ENCODE results near the gene BCAN.
"Not testable (repeated sequence)": the region's sequence is repeated elsewhere in the genome, so short reads cannot be mapped to it uniquely, and the experiment has no call there.

The BCAN gene

DNA sequence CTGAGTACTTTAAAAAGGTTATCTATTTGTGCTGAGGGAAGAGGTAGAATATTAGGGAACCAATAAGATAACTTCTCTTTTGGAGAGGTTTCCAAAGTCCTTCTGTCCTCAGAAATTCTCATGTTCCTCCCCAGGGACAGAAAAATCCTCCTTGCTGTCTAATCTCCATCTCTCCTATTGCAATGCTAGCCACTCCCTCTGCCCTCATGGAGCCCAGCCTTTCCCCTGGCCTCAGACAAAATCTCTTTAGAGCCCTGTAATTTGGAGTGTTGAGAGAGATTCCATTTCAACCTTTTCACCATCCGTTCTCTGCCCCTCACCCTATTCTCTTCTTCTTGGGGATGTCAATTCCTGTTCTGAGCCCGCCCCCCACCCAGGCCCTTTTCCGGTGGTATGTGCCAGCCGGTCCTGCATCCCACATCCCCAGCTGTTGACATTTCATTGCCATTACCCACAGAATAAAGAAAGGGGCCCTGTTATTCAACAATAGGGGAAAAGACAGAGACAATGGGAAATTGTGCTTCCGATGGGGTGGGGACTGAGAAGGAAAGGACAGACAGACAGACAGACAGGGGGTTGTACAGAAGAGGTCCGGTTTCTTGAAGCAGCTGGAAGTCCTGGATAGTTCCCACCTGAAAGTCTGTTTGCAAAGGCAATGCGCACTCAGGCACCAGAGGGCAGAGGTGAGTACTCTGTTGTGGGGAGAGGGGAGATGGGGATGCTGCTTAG, 22.9 kb upstream of the BCAN start, which contains the start of gene HAPLN2:
Gene HAPLN2 (plus strand): TSS at position 563 of the 729 bp plus-strand sequence. CDS start 4,076 bp downstream, outside the sequence.
- DNase-seq = peak; percentile 38

DNA sequence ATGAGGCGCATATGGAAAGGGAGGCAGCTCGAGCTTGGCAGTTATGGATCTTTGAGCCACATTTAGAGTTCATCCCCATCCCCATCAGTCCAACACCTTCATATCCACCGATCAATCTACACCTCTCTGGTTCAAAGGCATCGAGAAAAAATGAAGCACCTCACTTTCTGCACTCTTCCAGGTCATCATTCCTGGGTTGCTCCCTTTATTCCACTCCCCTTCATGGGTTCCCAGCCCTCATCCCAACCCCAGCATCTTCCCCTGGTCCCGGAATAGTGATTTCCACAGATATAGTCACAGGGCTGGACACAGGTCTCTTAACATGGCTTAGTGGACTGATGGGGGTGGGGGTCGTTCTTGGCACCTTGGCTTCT, 22.3 kb upstream of the BCAN start:
- DNase-seq = no peak

DNA sequence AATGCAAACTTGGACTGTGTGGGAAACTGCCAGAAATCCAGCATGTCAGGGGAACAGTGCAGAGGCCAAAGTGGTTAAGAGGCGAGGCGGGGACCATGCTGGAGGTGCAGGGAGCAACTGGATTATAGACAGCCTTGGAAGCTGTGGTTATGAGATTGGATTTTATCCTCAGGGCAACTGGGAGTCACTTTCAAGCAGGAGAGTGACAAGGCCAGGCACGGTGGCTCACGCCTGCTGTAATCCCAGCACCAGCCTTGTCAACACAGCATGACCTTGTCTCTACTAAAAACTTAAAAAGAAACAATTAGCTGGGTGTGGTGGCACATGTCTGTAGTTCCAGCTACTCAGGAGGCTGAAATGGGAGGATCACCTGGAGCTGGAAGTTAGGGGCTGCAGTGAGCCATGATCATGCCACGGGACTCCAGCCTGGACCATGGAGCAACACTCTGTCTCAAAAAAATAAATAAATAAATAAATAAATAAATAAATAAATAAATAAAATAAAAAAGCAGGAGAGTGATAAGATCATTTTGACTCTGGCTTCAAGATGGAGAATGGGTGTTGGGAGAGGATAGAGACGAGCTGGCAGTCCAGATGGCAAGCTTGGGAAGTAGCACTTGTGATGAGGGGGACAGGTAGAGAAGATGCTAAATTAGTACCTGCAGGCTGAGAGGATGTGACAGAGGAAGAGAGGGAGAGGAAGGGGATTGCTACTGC, 19.2 kb upstream of the BCAN start:
- no peak for DNase-seq

DNA sequence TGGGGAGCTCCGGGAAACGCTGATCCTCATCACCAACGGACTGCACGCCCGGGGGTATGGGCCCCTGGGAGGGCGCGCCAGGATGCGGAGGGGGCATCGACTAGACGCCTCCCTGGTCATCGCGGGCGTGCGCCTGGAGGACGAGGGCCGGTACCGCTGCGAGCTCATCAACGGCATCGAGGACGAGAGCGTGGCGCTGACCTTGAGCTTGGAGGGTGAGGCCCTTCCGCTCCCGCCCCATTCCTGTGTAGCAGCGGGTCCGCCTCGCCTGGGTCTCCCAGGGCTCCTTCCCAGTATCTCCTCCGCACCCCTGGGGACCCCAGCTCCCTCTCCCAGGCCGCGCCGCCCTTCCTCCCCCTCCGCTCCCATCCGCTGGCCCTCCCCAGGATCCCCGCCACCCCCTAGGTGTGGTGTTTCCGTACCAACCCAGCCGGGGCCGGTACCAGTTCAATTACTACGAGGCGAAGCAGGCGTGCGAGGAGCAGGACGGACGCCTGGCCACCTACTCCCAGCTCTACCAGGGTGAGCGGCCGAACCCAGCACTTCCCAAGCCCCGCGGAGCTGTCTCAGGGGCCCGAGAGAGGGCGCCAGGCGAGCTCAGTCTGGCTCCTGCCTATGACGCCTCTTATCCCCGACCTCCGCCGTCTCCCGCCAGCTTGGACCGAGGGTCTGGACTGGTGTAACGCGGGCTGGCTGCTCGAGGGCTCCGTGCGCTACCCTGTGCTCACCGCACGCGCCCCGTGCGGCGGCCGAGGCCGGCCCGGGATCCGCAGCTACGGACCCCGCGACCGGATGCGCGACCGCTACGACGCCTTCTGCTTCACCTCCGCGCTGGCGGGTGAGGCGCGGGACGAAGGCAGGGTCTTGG, 17.7 kb upstream of the BCAN start:
- DNase-seq = peak; percentile 61

DNA sequence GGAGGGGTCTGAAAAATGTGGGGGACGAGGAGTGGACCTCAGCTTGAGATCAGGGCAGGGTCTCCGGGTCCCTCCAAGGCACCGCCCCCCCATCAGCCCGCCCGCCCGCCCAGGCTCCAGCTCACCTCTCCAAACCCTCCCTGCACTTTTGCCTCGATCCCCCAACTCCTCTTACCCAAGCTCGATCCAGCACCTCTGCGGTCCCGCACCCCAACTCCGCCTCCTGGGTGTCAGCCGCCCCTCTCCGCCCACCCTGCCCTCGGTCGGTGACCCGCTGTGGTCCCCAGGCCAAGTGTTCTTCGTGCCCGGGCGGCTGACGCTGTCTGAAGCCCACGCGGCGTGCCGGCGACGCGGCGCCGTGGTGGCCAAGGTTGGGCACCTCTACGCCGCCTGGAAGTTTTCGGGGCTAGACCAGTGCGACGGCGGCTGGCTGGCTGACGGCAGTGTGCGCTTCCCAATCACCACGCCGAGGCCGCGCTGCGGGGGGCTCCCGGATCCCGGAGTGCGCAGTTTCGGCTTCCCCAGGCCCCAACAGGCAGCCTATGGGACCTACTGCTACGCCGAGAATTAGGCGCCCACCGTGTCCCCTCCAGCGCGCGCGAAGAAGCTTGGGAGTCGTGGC, 17.0 kb upstream of the BCAN start:
- DNase-seq = no peak

DNA sequence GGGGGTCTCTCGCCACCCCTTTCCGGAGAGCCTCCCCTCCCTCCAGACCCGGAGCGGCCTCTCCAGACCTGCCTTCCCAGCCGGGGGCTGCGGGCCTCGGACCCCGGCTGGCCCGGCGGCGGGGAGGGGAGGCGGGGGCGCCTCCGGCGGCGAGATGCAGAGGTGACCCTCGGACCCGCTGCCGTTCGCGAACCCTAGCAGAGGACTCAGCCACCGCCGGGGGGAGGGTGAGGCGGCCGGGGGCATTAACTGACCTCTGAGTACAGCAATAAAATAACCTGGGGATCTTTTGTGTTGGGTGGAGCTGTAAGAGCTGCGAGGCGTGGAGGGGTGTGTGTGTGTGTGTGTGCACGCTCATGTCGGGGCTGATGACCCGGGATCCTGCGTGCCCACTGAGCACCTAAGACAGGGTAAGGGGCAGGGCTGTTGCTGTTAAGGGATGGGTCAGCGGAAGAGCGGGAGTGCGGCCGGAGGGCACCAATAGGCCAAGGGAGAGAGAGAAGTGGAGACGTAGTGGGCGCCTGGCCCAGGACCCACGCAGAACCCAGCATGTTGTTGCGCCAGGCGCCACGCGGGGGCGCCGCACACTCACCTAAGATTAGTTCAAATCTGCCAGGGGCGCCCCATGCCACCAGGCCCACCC, 16.4 kb upstream of the BCAN start:
- peak; percentile 30 for DNase-seq

DNA sequence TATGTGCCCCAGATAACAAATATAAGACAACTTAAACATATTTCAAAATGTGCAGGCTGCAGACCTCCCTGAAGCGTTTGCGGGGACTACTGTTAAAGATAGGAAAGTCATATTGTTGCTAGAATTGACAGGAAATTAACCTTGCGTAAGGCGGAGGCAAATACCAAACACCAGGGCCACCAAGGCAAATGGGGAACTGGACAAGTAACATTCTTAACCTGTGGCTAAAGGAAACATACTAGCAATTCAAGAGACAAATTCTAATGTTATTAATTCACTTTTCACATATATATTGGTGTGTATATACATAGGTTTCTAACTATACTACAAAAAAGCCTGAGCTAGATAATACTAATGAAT, 15.9 kb upstream of the BCAN start:
- no peak for DNase-seq

DNA sequence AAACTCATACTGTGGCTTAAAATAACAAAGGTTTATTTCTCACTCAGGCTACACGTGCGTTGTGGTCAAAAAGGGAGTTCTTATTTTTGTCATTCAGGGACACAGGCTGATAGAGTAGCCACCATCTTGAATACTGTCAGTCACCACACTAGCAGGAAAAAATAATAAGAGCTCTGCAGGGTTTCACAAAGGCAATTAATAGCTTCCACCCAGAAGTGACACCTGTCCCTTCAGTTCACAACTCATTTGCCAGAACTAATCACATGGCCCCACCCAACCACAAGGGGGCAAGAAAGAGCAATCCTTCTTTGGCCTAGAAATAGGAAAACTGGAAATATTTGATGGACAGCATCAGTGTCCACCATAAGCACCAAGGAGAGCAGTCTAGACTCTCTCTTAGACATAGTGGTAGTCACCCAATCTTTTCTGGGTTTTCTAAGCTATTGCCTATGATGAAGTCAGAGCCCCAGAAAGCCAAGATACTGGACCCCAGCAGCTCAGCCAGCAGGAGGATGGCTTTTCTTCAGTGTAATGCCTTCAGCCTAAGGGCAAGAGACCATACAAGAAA, 14.5 kb upstream of the BCAN start:
- DNase-seq = peak; percentile 33

DNA sequence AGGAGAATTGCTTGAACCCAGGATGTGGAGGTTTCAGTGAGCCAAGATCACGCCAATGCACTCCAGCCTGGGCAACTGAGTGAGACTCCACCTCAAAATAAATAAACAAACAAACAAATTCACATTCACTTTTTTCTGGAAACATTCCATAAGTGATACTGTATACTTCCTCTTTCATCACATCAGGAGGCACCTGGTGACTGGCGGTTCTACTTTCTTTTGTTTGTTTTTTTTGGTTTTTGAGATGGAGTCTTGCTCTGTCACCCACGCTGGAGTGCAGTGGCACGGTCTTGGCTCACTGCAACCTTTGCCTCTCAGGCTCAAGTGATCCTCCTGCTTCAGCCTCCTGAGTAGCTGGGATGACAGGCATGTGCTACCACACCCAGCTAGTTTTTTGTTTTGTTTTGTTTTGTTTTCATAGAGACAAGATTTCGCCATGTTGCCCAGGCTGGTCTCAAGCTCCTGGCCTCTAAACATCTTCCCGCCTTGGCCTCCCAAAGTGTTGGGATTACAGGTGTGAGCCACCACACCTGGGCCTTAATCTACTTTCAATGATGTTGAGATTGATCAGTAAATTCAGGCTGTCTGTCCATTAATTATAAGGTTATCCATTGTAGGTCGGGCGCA, 12.0 kb upstream of the BCAN start:
- DNase-seq = no peak

DNA sequence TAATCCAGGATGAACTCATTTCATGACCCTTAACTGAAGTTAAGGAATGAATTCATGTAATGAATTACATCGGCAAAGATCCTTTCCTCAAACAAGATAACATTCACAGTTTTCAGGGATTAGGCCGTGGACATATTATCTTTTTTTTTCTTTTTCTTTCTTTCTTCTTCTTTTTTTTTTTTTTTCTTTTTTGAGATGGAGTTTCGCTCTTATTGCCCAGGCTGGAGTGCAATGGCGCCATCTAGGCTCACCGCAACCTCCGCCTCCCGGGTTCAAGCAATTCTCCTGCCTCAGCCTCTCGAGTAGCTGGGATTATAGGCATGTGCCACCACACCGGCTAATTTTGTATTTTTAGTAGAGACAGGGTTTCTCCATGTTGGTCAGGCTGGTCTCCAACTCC, 10.8 kb upstream of the BCAN start:
- DNase-seq = not testable (repeated sequence)

DNA sequence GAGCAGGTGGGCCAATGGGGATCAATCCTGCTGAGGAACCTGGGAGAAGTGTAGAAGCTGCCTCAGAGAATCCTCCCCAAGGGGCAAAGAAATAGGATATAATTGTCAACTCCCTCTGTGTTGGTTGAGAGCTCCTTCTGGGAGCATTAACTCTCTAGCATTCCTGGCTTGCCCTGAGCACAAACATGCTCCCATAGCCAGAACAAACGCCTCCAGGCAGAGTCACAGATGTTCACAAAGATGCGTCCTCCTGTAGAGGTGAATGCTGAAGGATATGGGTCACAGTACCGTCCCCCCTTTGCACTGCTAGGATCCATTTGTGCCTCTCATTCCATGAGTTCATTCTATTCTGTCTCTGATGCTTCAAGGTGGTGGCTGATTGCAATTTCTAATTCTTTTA, 9.6 kb upstream of the BCAN start:
- no peak for DNase-seq

DNA sequence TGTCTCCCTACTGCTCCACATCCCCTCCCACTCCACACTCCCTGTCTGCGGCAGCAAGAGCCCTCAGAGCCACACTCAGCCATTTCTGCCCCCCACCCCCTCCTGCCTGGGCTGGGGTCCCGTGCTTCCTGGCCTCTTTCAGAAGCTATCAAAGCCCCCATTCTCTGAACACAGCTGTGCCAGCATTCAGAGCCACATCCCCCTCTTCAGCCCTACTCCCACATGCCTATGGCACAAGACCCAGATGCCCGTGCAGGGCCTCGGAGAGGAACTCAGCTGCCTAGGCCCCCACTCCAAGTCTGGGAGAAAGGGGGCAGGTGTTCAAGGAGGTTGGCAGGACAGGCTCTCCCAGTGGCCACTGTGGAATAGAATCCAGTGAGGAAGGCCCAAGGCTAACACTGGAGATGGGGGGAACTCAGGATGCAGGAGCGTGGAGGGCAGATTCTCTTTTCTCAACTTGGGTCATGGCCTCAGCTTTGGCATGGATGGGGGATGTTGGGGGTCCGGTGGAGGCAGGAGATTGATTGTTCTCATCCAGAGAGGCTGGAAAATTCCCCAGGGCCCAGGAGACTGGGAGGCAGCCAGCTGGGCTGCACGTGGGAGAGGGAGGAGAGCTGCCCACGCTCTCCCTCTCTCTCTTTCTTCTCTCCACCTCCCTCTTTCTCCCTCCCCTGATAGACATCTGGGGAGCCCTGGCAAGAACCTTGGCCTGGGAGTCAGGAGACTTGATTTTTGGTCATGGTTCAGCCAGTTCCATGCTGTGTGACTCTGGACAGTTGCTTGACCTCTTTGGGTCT, 3.5 kb upstream of the BCAN start:
- no peak for DNase-seq

DNA sequence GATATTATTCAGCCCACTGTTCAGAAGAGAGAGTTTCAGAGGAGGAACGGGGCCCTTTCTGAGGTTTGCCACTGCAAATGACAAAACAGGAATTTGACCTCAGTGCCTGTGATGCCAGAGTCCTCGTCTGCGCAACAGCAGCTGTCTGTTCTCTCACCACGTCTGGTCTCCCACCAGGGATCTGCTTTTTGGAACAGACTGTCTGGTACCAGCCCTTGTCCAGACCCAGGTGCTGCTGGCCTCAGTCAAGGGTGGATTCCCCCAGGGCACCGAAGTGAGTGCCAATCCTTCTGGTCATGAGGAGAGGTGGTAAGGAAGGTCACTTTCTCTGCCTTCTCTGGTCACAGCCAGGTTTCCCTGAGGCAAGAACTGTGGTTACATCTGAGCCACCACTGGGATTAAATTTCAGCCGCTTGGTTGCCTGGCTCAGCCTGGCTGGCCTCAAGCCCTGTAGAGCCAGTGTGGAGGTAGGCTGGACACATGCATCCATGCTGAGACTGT, 2.3 kb upstream of the BCAN start:
- DNase-seq = no peak

DNA sequence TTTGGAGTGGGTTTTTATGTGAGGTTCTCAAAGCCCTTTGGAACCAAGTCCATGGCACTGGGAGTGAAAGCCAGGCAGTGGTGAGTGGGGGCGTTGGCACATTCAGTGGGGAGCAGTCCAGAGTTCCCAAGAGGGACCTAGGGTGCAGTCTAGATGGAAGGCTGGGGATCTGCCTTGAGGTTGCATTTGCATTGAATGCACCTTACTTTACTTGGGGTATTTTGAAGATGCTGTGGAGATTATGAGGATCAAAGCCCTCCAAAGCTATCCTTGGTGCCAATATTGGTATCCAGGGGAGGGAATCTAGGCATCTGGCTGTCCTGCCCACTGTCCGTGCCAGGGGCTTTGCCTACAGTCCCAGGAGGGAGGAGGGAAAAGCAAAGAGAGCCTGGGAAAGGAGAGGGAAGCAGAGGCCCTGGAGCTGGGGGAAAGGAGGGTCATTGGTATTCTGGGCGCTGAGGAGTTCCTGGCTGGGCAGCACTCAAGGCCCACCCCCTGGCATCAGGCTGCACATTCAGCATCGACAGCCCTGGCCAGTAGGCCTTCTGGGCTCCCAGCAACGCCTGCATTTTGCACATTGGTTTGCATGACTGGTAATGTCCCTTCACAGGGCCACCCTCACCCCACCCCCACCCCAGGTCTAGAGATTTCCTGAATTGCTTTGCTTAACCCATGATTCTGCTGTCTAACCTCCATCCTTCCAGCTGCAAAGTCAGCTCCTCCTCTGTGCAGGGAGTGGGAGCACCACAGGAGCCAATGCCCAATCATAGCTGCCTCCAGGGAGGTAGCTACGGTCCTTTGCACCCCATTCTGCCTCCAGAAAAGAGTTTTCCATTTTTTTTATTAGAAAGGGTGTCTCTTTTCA, 843 bp upstream of the BCAN start:
- DNase-seq = no peak

DNA sequence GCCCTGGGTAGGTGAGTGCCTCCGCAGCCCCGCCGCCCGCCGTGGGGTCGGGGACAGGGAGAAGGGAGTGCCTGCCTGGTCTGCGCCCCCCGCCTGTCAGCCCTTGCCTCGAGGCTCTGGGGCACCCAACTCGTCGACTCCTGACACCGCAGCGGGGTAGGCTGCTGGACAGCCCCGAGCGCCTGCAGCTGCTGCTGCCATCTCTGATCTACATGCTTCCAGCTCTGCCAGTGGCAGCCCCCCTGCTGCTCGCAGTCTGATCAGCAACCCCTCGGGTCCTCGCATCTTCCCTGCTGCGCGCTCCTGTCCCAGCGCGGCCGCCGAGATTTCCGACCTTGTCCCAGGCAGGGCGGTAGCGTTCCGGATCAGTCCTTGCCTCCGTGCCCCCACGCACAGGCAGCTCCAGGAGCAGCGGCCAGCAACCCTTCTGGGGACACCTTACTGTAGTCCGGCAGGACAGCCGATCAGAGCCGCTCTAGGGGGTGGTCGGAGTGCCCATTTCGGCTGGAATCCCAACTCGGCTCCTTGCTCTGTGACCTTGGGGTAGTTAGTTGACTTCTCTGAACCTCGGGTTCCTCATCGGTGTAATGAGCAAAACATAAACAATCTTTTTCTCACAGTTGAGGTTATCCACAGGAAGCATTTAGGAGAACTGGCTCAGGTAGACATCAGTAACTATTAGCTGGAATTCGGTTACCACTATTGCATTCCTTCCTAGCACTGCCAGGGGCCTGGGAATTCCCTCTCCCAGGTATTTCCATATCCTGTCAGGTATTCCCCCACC, 540 bp downstream of the BCAN start:
- DNase-seq = no peak

DNA sequence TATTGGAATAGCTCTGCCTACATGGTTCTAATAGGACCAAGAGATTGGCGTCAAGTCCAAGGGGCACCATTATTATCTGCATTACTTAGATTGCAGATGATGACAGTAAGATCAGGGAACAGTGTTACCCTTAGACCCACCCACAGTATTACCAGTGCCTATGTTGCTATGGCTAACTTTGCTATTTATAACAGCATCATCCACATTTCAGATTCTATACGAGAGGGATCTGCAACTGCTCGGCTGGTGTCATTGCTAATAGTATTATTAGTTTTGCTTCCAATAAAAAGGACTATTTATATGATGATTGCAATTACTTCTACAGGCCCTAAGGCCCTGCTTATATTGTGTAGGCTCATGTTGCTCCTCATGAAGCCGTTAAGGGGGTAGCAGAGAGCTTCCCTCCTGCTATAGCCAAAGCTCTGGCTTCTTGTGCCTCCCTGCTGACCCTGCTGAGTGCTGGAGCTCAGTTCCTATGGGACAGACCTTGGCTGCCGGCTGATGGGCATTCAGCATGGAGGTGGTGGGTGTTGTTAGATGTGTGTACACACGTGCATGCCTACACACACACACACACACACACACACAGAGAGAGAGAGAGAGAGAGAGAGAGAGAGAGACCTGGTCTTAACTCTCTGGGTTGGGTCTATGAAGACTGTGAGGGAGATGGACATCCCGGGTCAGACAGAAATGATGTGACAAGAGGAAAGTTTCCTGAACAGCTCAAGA, 1.3 kb downstream of the BCAN start:
- no peak for DNase-seq

DNA sequence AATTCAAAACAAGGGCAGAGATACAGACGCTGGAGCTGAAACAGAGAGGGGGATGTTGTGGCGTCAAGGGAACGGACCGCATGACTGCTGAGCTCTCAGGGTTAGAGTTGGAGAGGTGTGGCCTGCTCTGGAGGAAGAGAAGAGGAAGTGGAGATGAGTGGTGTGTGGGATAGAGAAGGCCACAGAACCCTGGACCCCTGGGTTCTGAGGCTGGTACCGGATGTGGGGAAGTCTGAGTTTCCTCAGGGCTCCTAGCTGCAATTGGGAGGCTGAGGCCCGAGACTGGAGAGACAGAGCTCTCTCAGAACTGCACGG, 1.8 kb downstream of the BCAN start:
- DNase-seq = no peak

DNA sequence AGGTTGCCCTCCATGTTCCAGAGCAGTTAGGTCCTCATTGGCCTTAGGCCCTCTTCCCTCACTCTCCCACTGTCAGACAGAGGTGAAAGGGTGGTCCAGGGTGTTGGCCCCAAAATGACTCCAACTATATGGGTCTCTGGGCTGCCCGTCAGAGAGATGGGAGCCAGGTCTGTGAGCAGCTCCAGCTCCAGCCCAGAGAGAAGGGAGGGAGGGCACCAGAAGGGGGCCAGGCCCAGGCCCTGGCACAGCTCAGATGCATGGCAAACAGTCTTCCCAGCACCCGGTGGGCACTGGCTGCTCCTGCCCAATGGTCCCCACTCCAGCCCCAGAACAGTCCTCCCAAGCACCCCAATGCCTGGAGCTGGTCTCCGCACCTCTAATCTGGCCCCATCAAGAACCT, 2.2 kb downstream of the BCAN start:
- no peak for DNase-seq

Measured in COR-L47 (cell line).